GM21529 (cell line): Measurements from ENCODE around the gene HSFY2.
"Not testable (repeated sequence)": the region's sequence is repeated elsewhere in the genome, so short reads cannot be mapped to it uniquely, and the experiment has no call there.

Experiments used
- ATAC-seq: cut with Tn5 transposase; IDR thresholded peaks from one replicate; pipeline ENCODE4 v1.9.1; 2021; ENCODE audit not compliant: unreplicated experiment

HSFY2 gene, protein sequence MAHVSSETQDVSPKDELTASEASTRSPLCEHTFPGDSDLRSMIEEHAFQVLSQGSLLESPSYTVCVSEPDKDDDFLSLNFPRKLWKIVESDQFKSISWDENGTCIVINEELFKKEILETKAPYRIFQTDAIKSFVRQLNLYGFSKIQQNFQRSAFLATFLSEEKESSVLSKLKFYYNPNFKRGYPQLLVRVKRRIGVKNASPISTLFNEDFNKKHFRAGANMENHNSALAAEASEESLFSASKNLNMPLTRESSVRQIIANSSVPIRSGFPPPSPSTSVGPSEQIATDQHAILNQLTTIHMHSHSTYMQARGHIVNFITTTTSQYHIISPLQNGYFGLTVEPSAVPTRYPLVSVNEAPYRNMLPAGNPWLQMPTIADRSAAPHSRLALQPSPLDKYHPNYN

DNA sequence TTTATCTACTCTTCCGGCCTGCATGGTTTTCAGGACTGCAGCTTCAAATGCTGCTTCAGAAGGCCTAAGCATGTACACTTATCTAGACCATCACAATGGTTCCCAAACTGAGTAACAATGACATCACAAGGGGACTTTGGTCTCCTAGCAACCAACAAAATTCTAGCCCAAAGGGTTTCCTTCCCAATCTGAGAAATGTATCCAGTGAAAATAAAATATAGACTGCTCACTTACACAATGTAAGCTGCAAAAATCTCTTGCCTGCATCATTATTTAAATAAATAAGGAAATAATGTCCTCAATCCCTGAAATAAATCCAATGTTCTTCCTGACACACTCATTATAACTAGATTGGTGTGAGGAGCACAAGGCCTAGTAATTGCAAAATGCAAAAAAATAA lies at the start of gene HSFY2:
TSS of gene HSFY2 (minus strand) at position 101 of the 400 bp plus-strand sequence. CDS start 117 bp downstream, outside the sequence.
- not testable (repeated sequence) for ATAC-seq

GRCh38 chrY:18815751-18816150 lies 42.2 kb upstream of the HSFY2 start:
- not testable (repeated sequence) for ATAC-seq

DNA sequence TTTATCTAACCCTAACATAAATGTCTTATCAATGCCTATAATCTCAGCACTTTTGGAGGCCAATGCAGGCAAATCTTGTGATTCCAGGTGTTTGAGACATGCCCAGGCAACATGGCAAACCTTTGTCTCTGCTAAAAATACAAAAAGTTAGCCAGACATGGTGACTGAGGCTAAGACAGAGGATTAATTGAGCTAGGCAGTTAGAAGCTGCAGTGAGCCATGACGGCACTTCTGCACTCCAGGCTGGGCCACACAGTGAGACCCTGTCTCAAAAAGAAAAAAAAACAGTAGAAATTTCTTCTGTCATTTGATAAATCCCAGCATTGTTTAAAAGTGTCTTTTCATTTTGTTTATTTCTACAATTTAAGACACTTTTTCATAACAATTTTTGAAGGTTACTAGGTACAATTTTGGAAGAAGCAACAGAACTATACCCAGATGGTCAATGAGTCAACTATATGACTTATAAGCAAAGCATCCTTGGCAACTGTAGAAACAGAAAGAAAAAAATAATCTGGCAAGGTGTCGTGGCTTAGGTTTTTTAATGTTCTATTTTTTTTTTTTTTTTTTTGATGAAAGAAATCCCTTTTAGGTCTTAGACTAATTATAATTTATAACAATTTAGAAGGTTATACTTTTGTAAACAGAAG lies 15.3 kb upstream of the HSFY2 start:
- ATAC-seq = not testable (repeated sequence)

- not testable (repeated sequence) for ATAC-seq
Measured at GRCh38 chrY:18754077-18754476, 19.5 kb downstream of the HSFY2 start.

GRCh38 chrY:18753133-18753815 lies 20.3 kb downstream of the HSFY2 start:
- not testable (repeated sequence) for ATAC-seq

DNA sequence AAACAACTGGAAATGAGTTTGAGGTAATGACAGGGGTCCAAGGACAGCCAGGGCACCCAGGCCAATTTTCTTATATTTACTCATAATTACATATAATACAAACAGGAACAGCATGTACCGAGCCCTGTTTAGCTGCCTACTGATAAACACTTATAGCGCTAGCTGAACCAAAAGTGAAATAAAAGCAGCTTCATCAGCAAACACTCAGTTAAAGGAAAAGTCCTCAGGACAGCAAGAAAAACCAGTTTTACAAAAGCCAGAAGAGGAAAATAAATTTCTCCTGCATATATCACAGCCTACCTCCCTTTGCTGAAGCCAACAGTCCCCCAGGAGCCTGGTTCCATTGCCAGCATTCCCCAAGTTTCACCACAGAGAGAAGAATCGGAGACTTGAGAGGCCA lies 49.8 kb downstream of the HSFY2 start:
- not testable (repeated sequence) for ATAC-seq
